ENCODE data around the gene CACNA2D2.
A peak's percentile ranks its signal among the peaks of the same experiment; 100 is the strongest.

Gene CACNA2D2

DNA sequence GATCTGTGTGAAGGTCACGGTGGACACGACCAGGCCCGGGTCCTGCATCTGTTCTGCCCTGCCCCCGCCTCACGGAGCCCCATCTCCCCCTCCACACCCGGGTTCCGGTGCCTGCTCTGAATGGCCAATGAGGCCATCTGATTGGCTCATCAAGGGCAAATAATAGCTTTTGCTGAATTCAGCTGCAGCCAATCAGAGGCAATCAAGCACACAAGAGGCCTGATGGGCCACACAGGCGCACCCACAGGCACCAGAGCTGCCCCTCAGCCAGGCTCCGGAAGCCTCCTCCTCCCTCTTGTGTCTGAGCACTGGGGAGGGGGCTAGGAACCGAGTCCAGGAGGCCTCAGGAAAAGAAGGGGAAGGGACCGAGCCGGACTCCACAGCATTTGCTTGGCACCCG is 49.5 kb downstream of the CACNA2D2 start:
- H3K4me3 ChIP-seq (replicated peaks; ENCODE audit: low read depth, low read length), result no peak overlapping the region
- DNase-seq (ENCODE audit: low read depth), result no peak

DNA sequence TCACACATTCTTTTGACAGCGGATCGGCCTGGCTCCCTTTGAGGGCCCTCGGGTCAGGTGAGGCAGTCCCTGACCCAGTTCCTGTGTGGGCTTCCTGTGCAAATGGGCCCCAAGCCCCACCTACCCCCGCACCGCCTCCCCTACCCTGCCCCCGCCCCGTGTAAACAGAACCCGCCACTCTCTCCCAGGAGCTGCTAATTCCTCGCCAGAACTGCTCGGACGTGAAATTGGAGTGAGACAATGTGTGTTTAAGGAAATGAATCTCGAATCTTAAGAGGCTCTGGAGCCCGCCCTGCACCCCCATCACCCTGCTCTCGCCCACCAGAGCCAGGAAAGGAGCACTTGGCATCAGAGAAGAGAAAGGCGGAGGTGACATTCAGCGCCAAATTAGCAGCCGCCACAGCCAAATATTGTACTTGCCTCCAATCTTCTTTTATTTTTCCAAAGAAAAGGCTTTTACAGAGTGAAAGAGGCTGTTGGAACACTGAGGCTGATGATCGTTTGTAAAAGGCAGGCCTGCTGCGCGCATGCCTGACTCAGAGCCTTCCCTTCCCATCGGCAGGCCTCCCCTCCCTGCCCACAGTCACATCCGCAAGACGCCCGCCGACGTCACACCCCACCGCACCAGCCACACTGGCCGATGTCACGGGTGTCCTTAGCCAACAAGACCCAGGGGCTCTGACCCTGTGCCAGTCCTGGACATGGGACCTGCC is 53.1 kb downstream of the CACNA2D2 start:
- DNase-seq (ENCODE audit: low read depth), result peak; percentile 37
- TF ChIP-seq, protein P1, sequence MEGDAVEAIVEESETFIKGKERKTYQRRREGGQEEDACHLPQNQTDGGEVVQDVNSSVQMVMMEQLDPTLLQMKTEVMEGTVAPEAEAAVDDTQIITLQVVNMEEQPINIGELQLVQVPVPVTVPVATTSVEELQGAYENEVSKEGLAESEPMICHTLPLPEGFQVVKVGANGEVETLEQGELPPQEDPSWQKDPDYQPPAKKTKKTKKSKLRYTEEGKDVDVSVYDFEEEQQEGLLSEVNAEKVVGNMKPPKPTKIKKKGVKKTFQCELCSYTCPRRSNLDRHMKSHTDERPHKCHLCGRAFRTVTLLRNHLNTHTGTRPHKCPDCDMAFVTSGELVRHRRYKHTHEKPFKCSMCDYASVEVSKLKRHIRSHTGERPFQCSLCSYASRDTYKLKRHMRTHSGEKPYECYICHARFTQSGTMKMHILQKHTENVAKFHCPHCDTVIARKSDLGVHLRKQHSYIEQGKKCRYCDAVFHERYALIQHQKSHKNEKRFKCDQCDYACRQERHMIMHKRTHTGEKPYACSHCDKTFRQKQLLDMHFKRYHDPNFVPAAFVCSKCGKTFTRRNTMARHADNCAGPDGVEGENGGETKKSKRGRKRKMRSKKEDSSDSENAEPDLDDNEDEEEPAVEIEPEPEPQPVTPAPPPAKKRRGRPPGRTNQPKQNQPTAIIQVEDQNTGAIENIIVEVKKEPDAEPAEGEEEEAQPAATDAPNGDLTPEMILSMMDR (IDR thresholded peaks at IDR 0.05; ENCODE audit: low read length, missing control alignments), result no peak
- H3K4me3 ChIP-seq (replicated peaks; ENCODE audit: low read depth, low read length), result no peak overlapping the region

More for the DNA sequence above, 49.5 kb downstream of the CACNA2D2 start:
- TF ChIP-seq, protein P1 (IDR thresholded peaks at IDR 0.05; ENCODE audit: low read length, missing control alignments), result no peak

DNA sequence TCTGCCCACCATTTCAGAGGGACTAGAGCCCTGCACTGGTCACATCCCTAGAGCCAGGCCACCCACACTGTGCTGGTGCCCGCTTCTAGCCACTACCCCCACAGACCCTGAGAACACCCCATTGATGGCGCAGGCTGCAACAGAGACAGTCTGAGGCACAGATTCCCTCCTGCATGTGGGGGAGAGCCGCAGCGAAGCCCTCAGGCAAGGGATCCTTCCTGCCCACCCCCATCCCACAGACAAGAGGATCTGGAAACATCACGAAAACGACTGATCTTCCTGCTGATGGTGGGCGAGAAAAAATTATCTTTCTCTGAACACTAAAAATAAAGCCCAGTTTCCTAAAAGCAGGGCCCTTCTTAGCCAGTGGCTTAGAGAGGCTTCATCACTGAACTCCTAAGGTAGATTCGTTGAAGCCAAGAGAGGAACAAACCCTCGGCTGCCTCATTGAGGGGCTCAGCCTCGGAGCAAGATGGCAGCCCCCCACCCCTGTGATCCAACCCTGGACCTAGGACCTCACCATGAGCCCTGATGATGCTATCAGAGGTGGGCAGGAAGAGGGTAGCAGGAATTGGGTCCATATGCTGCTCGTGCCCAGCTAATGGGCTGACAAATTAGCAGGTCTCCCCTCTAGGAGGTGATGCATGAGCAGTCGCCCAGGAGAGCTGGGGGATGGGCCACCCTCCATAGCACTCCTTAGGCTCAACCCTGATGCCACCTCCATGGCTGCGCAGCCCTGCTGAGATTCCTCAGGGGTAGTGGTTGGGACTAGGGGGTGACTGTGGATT is 54.5 kb downstream of the CACNA2D2 start:
- TF ChIP-seq, protein P1 (IDR thresholded peaks at IDR 0.05; ENCODE audit: low read length, missing control alignments), result no peak
- no peak overlapping the region for H3K4me3 ChIP-seq (replicated peaks; ENCODE audit: low read depth, low read length)
- DNase-seq (ENCODE audit: low read depth), result no peak

DNA sequence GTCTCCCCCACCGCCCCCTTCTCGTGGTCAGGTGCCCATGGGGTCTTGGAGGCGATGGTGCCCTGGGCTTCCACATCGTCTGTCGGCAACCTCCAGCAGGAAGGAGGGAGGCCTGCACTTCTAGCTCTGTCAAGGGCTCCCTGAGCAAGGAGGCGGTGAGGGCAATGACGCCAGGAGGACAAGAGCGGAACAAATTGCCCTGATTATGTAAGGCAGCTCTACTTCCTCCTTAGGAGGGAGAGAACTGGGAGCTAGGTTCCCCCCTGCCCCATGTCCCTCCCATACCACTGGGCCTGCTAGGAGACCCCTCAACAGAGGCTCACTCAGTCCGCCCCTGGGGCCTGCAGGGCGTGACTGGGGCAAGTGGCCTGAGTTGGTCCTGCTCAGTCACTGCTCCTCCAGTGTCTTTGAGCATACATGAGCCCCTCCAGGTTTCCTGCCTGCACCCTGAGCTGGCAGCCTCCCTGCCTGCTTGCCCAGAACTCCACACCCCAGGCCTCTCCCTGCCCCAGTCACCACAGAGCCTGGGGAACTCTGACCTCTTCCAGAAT is 56.1 kb downstream of the CACNA2D2 start:
- DNase-seq (ENCODE audit: low read depth), result no peak
- H3K4me3 ChIP-seq (replicated peaks; ENCODE audit: low read depth, low read length), result no peak overlapping the region

DNA sequence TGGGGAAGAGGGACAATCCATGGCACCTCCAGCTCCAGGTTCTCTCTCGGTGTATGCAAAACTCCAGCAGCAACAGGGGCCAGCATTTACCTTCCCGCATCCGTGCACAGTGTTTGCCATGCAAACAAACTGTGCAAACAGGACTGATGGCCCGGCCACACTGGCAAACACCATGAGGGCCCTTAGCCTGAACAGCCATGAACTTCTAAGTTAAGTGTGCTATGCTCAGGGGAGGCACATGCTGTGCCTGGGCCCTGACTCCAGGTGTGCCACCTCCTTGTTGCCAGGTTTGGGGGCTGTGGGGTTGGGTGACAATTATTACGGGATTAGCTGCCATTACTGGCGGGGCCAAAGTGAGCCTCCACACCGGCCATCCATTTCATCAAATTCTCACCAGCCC is 57.5 kb downstream of the CACNA2D2 start:
- DNase-seq (ENCODE audit: low read depth), result no peak
- TF ChIP-seq, protein P1 (IDR thresholded peaks at IDR 0.05; ENCODE audit: low read length, missing control alignments), result no peak
- no peak overlapping the region for H3K4me3 ChIP-seq (replicated peaks; ENCODE audit: low read depth, low read length)

More for the DNA sequence above, 56.1 kb downstream of the CACNA2D2 start:
- TF ChIP-seq, protein P1 (IDR thresholded peaks at IDR 0.05; ENCODE audit: low read length, missing control alignments), result no peak

DNA sequence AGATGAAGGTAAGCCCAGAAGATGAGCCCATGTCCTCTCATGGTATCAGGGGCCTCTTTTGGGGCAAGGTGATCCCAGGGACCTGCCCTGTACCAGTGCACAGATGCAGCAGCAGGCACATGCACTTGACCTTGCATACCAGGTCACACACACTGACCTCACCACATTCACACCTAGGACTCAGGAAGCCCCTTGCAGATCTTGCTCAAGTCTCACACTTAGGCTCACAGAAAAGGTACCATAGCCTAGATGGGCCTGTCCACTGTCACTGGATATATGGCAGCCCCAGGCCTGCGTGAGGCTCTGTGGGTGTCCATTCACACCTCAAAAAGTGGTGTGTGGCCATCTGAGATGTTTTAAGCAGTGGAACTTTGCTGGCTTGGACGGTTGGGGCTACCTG is 58.7 kb downstream of the CACNA2D2 start:
- TF ChIP-seq, protein P1 (IDR thresholded peaks at IDR 0.05; ENCODE audit: low read length, missing control alignments), result no peak
- H3K4me3 ChIP-seq (replicated peaks; ENCODE audit: low read depth, low read length), result no peak overlapping the region
- no peak for DNase-seq (ENCODE audit: low read depth)
